ENCODE measurements around the gene DCAF8. TPM values are rescaled to one million over a fixed set of nuclear protein-coding genes. Genes with fewer than 3 reads are reported as not detected.

Gene DCAF8
- total RNA-seq, 4 donors from 2014 or later, result 101 to 164 (median 134) TPM

DNA sequence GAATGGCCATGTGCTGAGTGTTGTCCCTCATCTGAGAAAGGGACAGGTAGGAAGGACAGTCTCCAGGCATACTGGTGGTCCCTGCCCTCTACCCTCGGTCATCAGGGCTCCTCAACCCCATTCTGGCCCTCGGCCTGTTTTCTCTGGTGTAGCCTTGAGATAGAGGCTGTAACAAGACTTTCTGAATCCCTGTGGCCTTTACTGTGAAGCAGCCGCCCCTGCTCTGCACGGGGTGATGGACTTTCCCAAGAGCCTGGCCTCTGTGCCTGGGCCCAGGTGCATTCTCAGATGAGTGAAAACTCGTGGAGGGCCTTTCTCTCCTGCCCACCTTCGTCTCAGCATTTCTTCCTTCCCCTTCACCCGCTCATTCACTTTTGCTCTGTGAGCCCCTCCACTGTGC, 74.9 kb downstream of the DCAF8 start:
- no peak for TF ChIP-seq CTCF (IDR thresholded peaks at IDR 0.05)
- DNase-seq (ENCODE audit: low spot score) (no peak), ATAC-seq (ENCODE audit: low FRiP score) (no peak)

GRCh38 chr1:160186729-160187128, 75.6 kb downstream of the DCAF8 start:
- no peak for ATAC-seq (ENCODE audit: low FRiP score)
- TF ChIP-seq CTCF (IDR thresholded peaks at IDR 0.05), result no peak

GRCh38 chr1:160186246-160186645, 76.1 kb downstream of the DCAF8 start:
- no peak for TF ChIP-seq CTCF (IDR thresholded peaks at IDR 0.05)
- DNase-seq (ENCODE audit: low spot score) (no peak), ATAC-seq (ENCODE audit: low FRiP score) (no peak)

More at GRCh38 chr1:160186729-160187128, 75.6 kb downstream of the DCAF8 start:
- DNase-seq (ENCODE audit: low spot score), result no peak

DNA sequence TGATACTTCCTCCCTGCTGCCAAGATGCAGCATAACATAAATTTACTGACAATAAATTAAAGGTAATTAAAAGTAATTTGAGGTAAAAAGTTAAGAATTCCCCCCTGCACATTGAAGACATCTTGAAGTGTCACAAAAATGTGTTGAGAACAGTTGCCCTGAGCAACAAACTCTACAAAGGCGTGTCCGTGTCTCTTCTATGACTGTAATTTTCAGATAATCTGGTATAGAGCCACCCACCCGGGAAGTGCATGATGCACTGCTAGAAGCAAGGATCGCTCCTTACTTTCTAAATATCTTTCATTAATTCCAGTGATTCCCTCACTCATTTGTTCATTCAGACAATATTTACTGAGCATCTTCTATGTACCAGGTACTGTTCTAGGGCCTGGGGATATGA, 83.0 kb downstream of the DCAF8 start:
- ATAC-seq (ENCODE audit: low FRiP score) (no peak), DNase-seq (ENCODE audit: low spot score) (no peak)
- no peak for TF ChIP-seq CTCF (IDR thresholded peaks at IDR 0.05)

GRCh38 chr1:160178731-160179130, 83.6 kb downstream of the DCAF8 start:
- TF ChIP-seq CTCF (IDR thresholded peaks at IDR 0.05), result no peak
- ATAC-seq (ENCODE audit: low FRiP score) (no peak), DNase-seq (ENCODE audit: low spot score) (no peak)

GRCh38 chr1:160177667-160178066, 84.7 kb downstream of the DCAF8 start:
- ATAC-seq (ENCODE audit: low FRiP score), result no peak
- DNase-seq (ENCODE audit: low spot score), result no peak
- TF ChIP-seq CTCF (IDR thresholded peaks at IDR 0.05), result no peak

DNA sequence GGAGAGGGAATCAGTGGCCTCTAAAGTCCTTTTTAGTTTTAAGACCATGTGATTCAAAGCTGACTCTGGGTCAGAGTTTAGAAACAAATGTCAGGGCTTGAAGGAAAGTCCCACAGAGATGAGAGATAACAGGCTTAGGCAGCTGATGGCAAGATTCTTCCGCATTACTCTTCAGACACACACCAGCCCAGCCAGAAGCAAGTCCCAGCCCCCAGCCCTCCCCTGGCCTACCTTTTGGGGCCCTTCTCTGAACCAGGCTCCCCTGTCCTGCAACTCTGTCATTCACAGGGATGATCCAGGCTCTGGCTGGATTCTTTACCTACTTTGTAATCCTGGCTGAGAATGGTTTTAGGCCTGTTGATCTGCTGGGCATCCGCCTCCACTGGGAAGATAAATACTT, 85.1 kb downstream of the DCAF8 start:
- ATAC-seq (ENCODE audit: low FRiP score), result no peak
- DNase-seq (ENCODE audit: low spot score), result no peak
- no peak for TF ChIP-seq CTCF (IDR thresholded peaks at IDR 0.05)

Measured in omental fat pad (tissue), 4 donors.